NCI-H2196 (cell line): ENCODE results near the gene FBXO2.

ENCODE experiments used
- DNase-seq: peaks from one replicate; lab custom pipeline; 2025; ENCODE audit not compliant: unreplicated experiment; lab: John Stamatoyannopoulos, UW

Gene FBXO2, protein sequence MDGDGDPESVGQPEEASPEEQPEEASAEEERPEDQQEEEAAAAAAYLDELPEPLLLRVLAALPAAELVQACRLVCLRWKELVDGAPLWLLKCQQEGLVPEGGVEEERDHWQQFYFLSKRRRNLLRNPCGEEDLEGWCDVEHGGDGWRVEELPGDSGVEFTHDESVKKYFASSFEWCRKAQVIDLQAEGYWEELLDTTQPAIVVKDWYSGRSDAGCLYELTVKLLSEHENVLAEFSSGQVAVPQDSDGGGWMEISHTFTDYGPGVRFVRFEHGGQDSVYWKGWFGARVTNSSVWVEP

GRCh38 chr1:11654137-11654938 lies at the start of gene FBXO2, which contains the start of gene FBXO44:
TSS of gene FBXO2 (minus strand) at chr1:11654429. CDS start at chr1:11654340, 89 bp downstream.
TSS of gene FBXO44 (plus strand) at chr1:11654877. CDS start at chr1:11655836, 959 bp downstream.
- DNase-seq = peak; percentile 37

DNA sequence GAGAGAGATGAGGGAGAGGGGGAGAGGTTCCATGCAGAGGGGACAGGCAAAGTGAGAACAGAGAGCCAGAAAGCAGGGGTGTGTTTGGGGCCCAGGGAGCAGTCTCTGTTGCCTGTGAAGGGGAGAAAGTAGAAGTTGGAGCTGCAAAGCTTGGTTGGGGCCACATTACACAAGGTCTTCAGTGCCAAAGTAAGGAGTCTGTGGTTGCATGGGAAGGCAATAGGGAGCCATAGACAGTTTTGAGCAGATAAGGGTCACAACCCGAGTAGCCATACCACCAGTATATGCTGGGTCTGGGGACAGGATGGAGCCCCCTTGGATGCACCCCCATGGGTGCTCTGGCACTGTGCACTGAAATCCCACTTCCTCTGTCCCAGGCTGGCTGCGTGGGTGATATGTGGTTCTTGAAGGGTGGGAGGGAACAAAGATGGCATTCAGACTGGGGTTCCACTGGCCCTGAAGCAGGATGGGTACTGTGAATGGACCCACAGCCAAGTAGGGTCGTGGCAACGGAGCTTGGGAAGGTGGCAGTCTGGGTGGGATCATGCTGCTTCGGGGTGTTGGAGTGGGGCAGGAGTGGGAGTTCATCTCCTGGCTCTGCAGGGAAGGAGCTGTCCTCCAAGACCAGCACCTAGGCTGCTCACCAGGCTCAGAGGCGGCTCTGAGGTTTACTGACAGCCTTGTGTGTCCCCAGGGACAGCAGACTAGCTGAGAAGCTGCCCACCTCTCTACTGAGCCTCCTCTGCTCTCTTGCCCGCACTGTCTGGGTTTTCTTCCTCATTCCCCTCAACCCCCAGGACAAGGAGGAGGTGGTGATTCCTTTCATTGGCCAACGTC lies 49.3 kb upstream of the FBXO2 start:
- DNase-seq = no peak

- DNase-seq = no peak
Measured at GRCh38 chr1:11701981-11702803, 48.0 kb upstream of the FBXO2 start.

DNA sequence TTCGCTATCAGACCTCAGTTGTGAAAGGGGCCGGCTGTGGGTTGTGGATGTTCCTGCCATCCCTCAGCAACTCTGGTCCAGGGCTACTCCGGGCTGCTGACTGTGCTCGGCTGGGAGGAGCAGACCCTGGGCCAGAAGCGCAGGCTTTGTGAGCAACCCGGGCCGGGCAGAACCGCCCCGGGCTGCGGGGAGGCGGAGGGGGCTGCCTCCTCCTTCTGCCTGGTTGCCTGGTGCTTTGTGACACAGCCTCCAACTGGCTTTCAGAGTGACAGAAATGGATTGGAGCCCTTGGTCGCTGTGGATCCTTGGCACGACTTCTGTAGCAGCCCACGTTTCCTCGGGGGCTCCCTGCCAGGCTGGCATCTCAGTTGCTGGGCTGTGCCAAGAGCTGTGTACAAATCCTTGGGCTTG lies 47.3 kb upstream of the FBXO2 start:
- no peak for DNase-seq

- DNase-seq = no peak
Measured at GRCh38 chr1:11700601-11701467, 46.6 kb upstream of the FBXO2 start.

- no peak for DNase-seq
Measured at GRCh38 chr1:11697893-11698210, 43.6 kb upstream of the FBXO2 start.

- no peak for DNase-seq
Measured at GRCh38 chr1:11697188-11697892, 43.1 kb upstream of the FBXO2 start.

GRCh38 chr1:11695861-11696260 lies 41.6 kb upstream of the FBXO2 start:
- no peak for DNase-seq

- no peak for DNase-seq
Measured at GRCh38 chr1:11693917-11694316, 39.7 kb upstream of the FBXO2 start.

- DNase-seq = peak; percentile 37
Measured at GRCh38 chr1:11693024-11693590, 38.9 kb upstream of the FBXO2 start.

- no peak for DNase-seq
Measured at GRCh38 chr1:11691928-11692711, 37.9 kb upstream of the FBXO2 start.

- peak; percentile 70 for DNase-seq
Measured at GRCh38 chr1:11691302-11691914, 37.2 kb upstream of the FBXO2 start, which contains the start of gene DRAXIN. TSS of gene DRAXIN (plus strand) at chr1:11691710. CDS start at chr1:11706259, 14,549 bp downstream.

DNA sequence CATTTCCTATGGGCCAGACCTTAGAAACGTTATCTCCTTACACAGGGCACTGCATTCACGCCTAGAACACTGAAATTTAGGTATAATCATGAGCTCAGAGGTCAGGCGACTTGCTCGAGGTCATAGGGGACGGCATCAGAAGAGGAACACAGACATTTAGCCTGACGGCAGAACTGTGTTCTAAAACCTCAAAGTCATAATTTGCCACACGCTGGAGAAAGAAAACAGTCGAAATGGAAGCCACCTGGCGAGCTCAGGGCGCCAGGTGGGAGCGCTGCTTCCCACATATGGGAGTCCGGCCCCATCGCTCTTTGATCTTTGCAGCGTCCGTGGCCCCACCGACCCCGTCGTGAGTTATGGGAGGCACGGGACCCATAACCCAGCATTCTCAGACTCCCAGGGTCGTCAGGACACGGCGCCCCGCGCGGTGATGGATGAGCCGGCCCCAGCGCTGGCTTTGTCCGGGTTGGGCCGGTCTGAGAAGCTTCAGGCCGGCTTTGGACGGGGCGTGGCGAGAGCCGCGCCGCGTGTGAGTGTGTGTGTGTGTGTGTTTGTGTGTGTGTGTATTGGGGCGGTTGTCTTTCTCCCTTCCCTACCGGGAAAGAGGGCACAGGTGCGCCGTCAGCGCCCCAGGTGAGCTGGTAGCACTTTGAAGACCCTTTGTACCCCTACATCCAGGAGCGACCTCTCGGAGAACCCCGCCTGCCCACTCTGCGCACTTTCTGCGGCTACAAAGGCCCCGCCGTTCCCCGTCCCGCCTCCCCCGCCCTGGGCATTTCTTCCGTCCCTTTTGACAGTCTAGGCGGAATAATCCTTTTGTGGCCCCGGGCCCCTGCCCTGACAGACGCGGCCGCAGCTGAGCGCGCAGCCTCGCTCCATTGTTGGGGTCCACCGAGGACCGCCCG lies 36.4 kb upstream of the FBXO2 start:
- no peak for DNase-seq

- no peak for DNase-seq
Measured at GRCh38 chr1:11688506-11688905, 34.3 kb upstream of the FBXO2 start.

DNA sequence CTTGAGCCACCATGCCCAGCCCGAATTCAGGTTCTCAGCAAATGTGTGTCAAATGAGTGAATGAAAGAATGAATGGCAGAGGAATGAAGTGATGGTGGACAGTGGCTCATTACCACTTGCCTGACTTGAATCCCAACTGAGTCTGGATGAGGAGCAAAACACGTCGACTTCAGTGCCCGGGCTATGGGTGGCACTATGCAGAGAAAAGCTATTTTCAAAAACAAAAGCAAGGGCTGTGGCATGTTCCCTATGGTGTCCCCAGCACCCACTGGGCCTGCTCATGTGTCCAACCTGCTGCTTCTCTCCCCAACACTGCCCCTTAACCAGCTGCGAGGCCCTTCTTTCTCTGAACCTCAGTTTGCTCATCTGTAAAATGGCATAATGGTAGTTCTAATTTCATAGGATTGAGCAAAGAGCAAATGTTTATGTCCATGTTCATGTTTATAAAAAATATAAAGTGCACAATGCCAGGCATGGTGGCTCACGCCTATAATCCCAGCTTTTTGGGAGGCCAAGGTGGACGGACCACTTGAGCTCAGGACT lies 31.1 kb upstream of the FBXO2 start:
- DNase-seq = no peak

GRCh38 chr1:11684070-11684469 lies 29.8 kb upstream of the FBXO2 start:
- no peak for DNase-seq
